ENCODE results near the gene RHOBTB3. TPM values are rescaled to one million over a fixed set of nuclear protein-coding genes. Genes with fewer than 3 reads are reported as not detected.

RHOBTB3 gene
- total and polyA plus RNA-seq, 2 donors (not counting 1 experiment from before 2014, with no cell fraction given): 337 to 338 TPM

- Histone ChIP-seq H3K27me3 (ENCODE audit: control insufficient read depth, insufficient read depth, low read length) (no peaks in the 10 kb centered on the region), H4K20me1 (ENCODE audit: control insufficient read depth, extremely low read depth, insufficient read depth, low read length) (no peaks in the 10 kb centered on the region), H3K4me1 (ENCODE audit: control insufficient read depth, extremely low read depth, insufficient read depth, low read length) (peaks cover 11% of the 10 kb centered on the region), H2AFZ (ENCODE audit: low read length) (no peak overlapping the region), H3K79me2 (ENCODE audit: control insufficient read depth, insufficient read depth, low read length) (no peaks in the 10 kb centered on the region), H3K4me2 (ENCODE audit: extremely low read depth, insufficient read depth, low read length) (peak overlapping the region; percentile 13), H3K36me3 (ENCODE audit: control insufficient read depth, insufficient read depth, low read length) (peaks cover 1% of the 10 kb centered on the region), H3K9ac (ENCODE audit: insufficient read depth, low read length) (no peak overlapping the region), H3K4me3 (replicated peaks in 1 of 4; ENCODE audit: control extremely low read depth in 1 of 4, insufficient read depth in 1 of 4, low read depth in 3 of 4, low read length in 4 of 4) (no peak overlapping the region), H3K9me3 (ENCODE audit: control insufficient read depth, insufficient read depth, low read depth, low read length) (no peaks in the 10 kb centered on the region), H3K27ac (ENCODE audit: insufficient read depth, low read length) (peak overlapping the region; percentile 35)
- no peak for TF ChIP-seq EZH2 (IDR thresholded peaks at IDR 0.05; ENCODE audit: low read length, missing control alignments)
- no peak for DNase-seq (ENCODE audit: low read depth in 2 of 2)
These were observed 47.7 kb downstream of the RHOBTB3 start for GRCh38 chr5:95778713-95779436.

GRCh38 chr5:95779611-95780010, 48.5 kb downstream of the RHOBTB3 start:
- TF ChIP-seq EZH2 (IDR thresholded peaks at IDR 0.05; ENCODE audit: low read length, missing control alignments): no peak
- TF ChIP-seq, protein P1, sequence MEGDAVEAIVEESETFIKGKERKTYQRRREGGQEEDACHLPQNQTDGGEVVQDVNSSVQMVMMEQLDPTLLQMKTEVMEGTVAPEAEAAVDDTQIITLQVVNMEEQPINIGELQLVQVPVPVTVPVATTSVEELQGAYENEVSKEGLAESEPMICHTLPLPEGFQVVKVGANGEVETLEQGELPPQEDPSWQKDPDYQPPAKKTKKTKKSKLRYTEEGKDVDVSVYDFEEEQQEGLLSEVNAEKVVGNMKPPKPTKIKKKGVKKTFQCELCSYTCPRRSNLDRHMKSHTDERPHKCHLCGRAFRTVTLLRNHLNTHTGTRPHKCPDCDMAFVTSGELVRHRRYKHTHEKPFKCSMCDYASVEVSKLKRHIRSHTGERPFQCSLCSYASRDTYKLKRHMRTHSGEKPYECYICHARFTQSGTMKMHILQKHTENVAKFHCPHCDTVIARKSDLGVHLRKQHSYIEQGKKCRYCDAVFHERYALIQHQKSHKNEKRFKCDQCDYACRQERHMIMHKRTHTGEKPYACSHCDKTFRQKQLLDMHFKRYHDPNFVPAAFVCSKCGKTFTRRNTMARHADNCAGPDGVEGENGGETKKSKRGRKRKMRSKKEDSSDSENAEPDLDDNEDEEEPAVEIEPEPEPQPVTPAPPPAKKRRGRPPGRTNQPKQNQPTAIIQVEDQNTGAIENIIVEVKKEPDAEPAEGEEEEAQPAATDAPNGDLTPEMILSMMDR (conservative IDR thresholded peaks at IDR 0.05 in 1 of 2, IDR thresholded peaks at IDR 0.05 in 1 of 2; ENCODE audit: low read depth in 1 of 2, low read length in 2 of 2): no peak
- Histone ChIP-seq H2AFZ (ENCODE audit: low read length) (no peak overlapping the region), H3K79me2 (ENCODE audit: control insufficient read depth, insufficient read depth, low read length) (no peaks in the 10 kb centered on the region), H3K4me3 (replicated peaks in 1 of 4; ENCODE audit: control extremely low read depth in 1 of 4, insufficient read depth in 1 of 4, low read depth in 3 of 4, low read length in 4 of 4) (no peak overlapping the region), H3K27ac (ENCODE audit: insufficient read depth, low read length) (peak overlapping the region; percentile 35), H3K27me3 (ENCODE audit: control insufficient read depth, insufficient read depth, low read length) (no peaks in the 10 kb centered on the region), H3K4me1 (ENCODE audit: control insufficient read depth, extremely low read depth, insufficient read depth, low read length) (peaks cover 11% of the 10 kb centered on the region), H3K36me3 (ENCODE audit: control insufficient read depth, insufficient read depth, low read length) (peaks cover 1% of the 10 kb centered on the region), H3K4me2 (ENCODE audit: extremely low read depth, insufficient read depth, low read length) (no peak overlapping the region), H3K9ac (ENCODE audit: insufficient read depth, low read length) (no peak overlapping the region), H4K20me1 (ENCODE audit: control insufficient read depth, extremely low read depth, insufficient read depth, low read length) (no peaks in the 10 kb centered on the region), H3K9me3 (ENCODE audit: control insufficient read depth, insufficient read depth, low read depth, low read length) (no peaks in the 10 kb centered on the region)
- DNase-seq (ENCODE audit: low read depth in 2 of 2): peak; percentile 46 to 61

GRCh38 chr5:95780597-95780996, 49.5 kb downstream of the RHOBTB3 start:
- Histone ChIP-seq H3K4me3 (replicated peaks in 1 of 4; ENCODE audit: control extremely low read depth in 1 of 4, insufficient read depth in 1 of 4, low read depth in 3 of 4, low read length in 4 of 4) (no peak overlapping the region), H3K4me1 (ENCODE audit: control insufficient read depth, extremely low read depth, insufficient read depth, low read length) (peaks cover 11% of the 10 kb centered on the region), H3K27ac (ENCODE audit: insufficient read depth, low read length) (no peak overlapping the region), H3K9ac (ENCODE audit: insufficient read depth, low read length) (no peak overlapping the region), H3K79me2 (ENCODE audit: control insufficient read depth, insufficient read depth, low read length) (no peaks in the 10 kb centered on the region), H4K20me1 (ENCODE audit: control insufficient read depth, extremely low read depth, insufficient read depth, low read length) (no peaks in the 10 kb centered on the region), H3K27me3 (ENCODE audit: control insufficient read depth, insufficient read depth, low read length) (no peaks in the 10 kb centered on the region), H2AFZ (ENCODE audit: low read length) (no peak overlapping the region), H3K4me2 (ENCODE audit: extremely low read depth, insufficient read depth, low read length) (no peak overlapping the region), H3K9me3 (ENCODE audit: control insufficient read depth, insufficient read depth, low read depth, low read length) (no peaks in the 10 kb centered on the region), H3K36me3 (ENCODE audit: control insufficient read depth, insufficient read depth, low read length) (peaks cover 1% of the 10 kb centered on the region)
- peak; percentile 1 to 17 for DNase-seq (ENCODE audit: low read depth in 2 of 2)
- no peak for TF ChIP-seq EZH2 (IDR thresholded peaks at IDR 0.05; ENCODE audit: low read length, missing control alignments)
- TF ChIP-seq, protein P1 (conservative IDR thresholded peaks at IDR 0.05 in 1 of 2, IDR thresholded peaks at IDR 0.05 in 1 of 2; ENCODE audit: low read depth in 1 of 2, low read length in 2 of 2): no peak

Measured in fibroblast of lung (primary cell).